Germinal center (tissue), 1 donor: ENCODE data around the gene WDR3.

Source experiments
- DNase-seq: peaks from one replicate; pipeline ENCODE4 v3.0.0; 2012; ENCODE audit warnings: mixed read lengths, low spot score

Gene WDR3

GRCh38 chr1:117952386-117952785, 22.8 kb downstream of the WDR3 start:
- no peak for DNase-seq

- no peak for DNase-seq
Measured at GRCh38 chr1:117959364-117959763, 29.8 kb downstream of the WDR3 start.

GRCh38 chr1:117964290-117965038, 34.9 kb downstream of the WDR3 start:
- DNase-seq, result no peak

GRCh38 chr1:117967477-117967876, 37.9 kb downstream of the WDR3 start:
- no peak for DNase-seq

- no peak for DNase-seq
Measured at GRCh38 chr1:117967881-117968280, 38.3 kb downstream of the WDR3 start.

- DNase-seq, result no peak
Measured at GRCh38 chr1:117970252-117970651, 40.7 kb downstream of the WDR3 start.

GRCh38 chr1:117971777-117972176, 42.2 kb downstream of the WDR3 start:
- no peak for DNase-seq

- no peak for DNase-seq
Measured at GRCh38 chr1:117976381-117976780, 46.8 kb downstream of the WDR3 start.

GRCh38 chr1:117981455-117982192, 52.1 kb downstream of the WDR3 start:
- no peak for DNase-seq

- no peak for DNase-seq
Measured at GRCh38 chr1:117985239-117985638, 55.7 kb downstream of the WDR3 start.

- DNase-seq, result no peak
Measured at GRCh38 chr1:117985973-117986372, 56.4 kb downstream of the WDR3 start.

- no peak for DNase-seq
Measured at GRCh38 chr1:118004312-118004711, 74.8 kb downstream of the WDR3 start.

GRCh38 chr1:118007391-118007790, 77.9 kb downstream of the WDR3 start:
- DNase-seq, result no peak

GRCh38 chr1:118008011-118008410, 78.5 kb downstream of the WDR3 start:
- DNase-seq, result no peak

GRCh38 chr1:118012515-118013124, 83.1 kb downstream of the WDR3 start:
- DNase-seq, result no peak

GRCh38 chr1:118013336-118013735, 83.8 kb downstream of the WDR3 start:
- no peak for DNase-seq

- no peak for DNase-seq
Measured at GRCh38 chr1:118013938-118014337, 84.4 kb downstream of the WDR3 start.
